ENCODE results near the gene SPC24.
"Not testable (repeated sequence)": the region's sequence is repeated elsewhere in the genome, so short reads cannot be mapped to it uniquely, and the experiment has no call there.

The SPC24 gene

GRCh38 chr19:11123114-11123513, 32.5 kb downstream of the SPC24 start:
- no peak for DNase-seq

- DNase-seq, result not testable (repeated sequence)
Measured at GRCh38 chr19:11121963-11122362, 33.6 kb downstream of the SPC24 start.

- DNase-seq, result no peak
Measured at GRCh38 chr19:11116507-11116906, 39.1 kb downstream of the SPC24 start.

GRCh38 chr19:11115895-11116446, 39.6 kb downstream of the SPC24 start:
- no peak for DNase-seq

GRCh38 chr19:11115042-11115441, 40.5 kb downstream of the SPC24 start:
- no peak for DNase-seq

GRCh38 chr19:11113140-11113708, 42.4 kb downstream of the SPC24 start:
- DNase-seq, result no peak

- DNase-seq, result no peak
Measured at GRCh38 chr19:11111771-11112144, 43.8 kb downstream of the SPC24 start.

GRCh38 chr19:11111117-11111770, 44.3 kb downstream of the SPC24 start:
- DNase-seq, result no peak

- DNase-seq, result no peak
Measured at GRCh38 chr19:11108746-11109145, 46.8 kb downstream of the SPC24 start.

GRCh38 chr19:11106477-11106876, 49.1 kb downstream of the SPC24 start:
- no peak for DNase-seq

GRCh38 chr19:11105014-11105636, 50.5 kb downstream of the SPC24 start:
- DNase-seq, result no peak

GRCh38 chr19:11103667-11104066, 51.9 kb downstream of the SPC24 start:
- not testable (repeated sequence) for DNase-seq

- no peak for DNase-seq
Measured at GRCh38 chr19:11102944-11103343, 52.6 kb downstream of the SPC24 start.

- DNase-seq, result no peak
Measured at GRCh38 chr19:11101057-11101456, 54.5 kb downstream of the SPC24 start.

GRCh38 chr19:11100049-11100448, 55.5 kb downstream of the SPC24 start:
- no peak for DNase-seq

- no peak for DNase-seq
Measured at GRCh38 chr19:11098861-11099260, 56.7 kb downstream of the SPC24 start.

GRCh38 chr19:11098327-11098726, 57.3 kb downstream of the SPC24 start:
- DNase-seq, result no peak

- DNase-seq, result not testable (repeated sequence)
Measured at GRCh38 chr19:11097367-11097766, 58.2 kb downstream of the SPC24 start.

GRCh38 chr19:11096210-11096841, 59.3 kb downstream of the SPC24 start:
- DNase-seq, result no peak

Measured in NCI-H1694 treated with DMSO at 0.1 percent for 48 hours (cell line).